ENCODE data around the gene EXTL1.
A peak's percentile ranks its signal among the peaks of the same experiment; 100 is the strongest.

The EXTL1 gene

GRCh38 chr1:25989440-25990234, 31.9 kb upstream of the EXTL1 start:
- H3K4me1 ChIP-seq (ENCODE audit: control insufficient read depth, insufficient read depth, low read length): no peaks in the 10 kb centered on the region
- no peak overlapping the region for H3K27ac ChIP-seq (ENCODE audit: insufficient read depth, low read depth, low read length, poor library complexity, severe bottlenecking)
- 88 to 90% methylated on average over 10 of the region's 11 CpGs for WGBS, 2 experiments
- H3K4me3 ChIP-seq (ENCODE audit: insufficient read depth, low read depth, low read length): no peak overlapping the region
- H3K9me3 ChIP-seq (ENCODE audit: control insufficient read depth, low read length): no peaks in the 10 kb centered on the region
- no peaks in the 10 kb centered on the region for H3K27me3 ChIP-seq (ENCODE audit: control insufficient read depth, insufficient read depth, low read length, poor library complexity, severe bottlenecking)
- peaks cover 6% of the 10 kb centered on the region for H3K36me3 ChIP-seq (ENCODE audit: control insufficient read depth, insufficient read depth, low read length)

DNA sequence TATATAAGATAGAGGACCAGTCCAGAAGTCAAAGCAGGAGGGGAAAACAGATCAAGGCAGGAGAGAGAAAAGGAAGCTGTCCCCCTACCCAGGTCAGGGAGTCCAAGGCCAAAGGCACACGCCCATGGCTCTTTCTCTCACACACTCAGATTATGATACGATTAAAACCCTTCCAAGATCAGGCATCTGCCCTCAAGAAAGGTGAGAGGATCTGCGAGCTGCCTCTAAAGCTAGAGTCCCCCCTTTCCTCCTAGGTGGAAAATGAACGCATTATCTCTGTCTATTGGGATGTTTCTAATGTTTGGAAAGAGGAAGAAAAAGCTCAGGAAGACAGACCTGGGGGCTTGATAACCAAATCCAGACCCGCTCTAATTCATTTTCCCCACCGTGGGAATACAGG, 31.3 kb upstream of the EXTL1 start:
- Histone ChIP-seq H3K4me3 (ENCODE audit: insufficient read depth, low read depth, low read length) (no peak overlapping the region), H3K27me3 (ENCODE audit: control insufficient read depth, insufficient read depth, low read length, poor library complexity, severe bottlenecking) (no peaks in the 10 kb centered on the region), H3K4me1 (ENCODE audit: control insufficient read depth, insufficient read depth, low read length) (no peaks in the 10 kb centered on the region), H3K36me3 (ENCODE audit: control insufficient read depth, insufficient read depth, low read length) (peaks cover 6% of the 10 kb centered on the region), H3K9me3 (ENCODE audit: control insufficient read depth, low read length) (no peaks in the 10 kb centered on the region), H3K27ac (ENCODE audit: insufficient read depth, low read depth, low read length, poor library complexity, severe bottlenecking) (no peak overlapping the region)
- 93 to 99% methylated on average over 5 to 6 of the region's 6 CpGs for WGBS, 2 experiments

GRCh38 chr1:25990702-25991395, 30.7 kb upstream of the EXTL1 start:
- WGBS, 2 experiments: 90 to 91% methylated on average over 14 to 15 of the region's 15 CpGs
- no peak overlapping the region for H3K4me3 ChIP-seq (ENCODE audit: insufficient read depth, low read depth, low read length)

GRCh38 chr1:25991937-25992688, 29.5 kb upstream of the EXTL1 start:
- no peaks in the 10 kb centered on the region for H3K4me1 ChIP-seq (ENCODE audit: control insufficient read depth, insufficient read depth, low read length)
- H3K4me3 ChIP-seq (ENCODE audit: insufficient read depth, low read depth, low read length): no peak overlapping the region
- no peaks in the 10 kb centered on the region for H3K9me3 ChIP-seq (ENCODE audit: control insufficient read depth, low read length)
- no peak overlapping the region for H3K27ac ChIP-seq (ENCODE audit: insufficient read depth, low read depth, low read length, poor library complexity, severe bottlenecking)
- H3K36me3 ChIP-seq (ENCODE audit: control insufficient read depth, insufficient read depth, low read length): peaks cover 4% of the 10 kb centered on the region
- 91 to 94% methylated on average over 5 of the region's 5 CpGs for WGBS, 2 experiments
- no peaks in the 10 kb centered on the region for H3K27me3 ChIP-seq (ENCODE audit: control insufficient read depth, insufficient read depth, low read length, poor library complexity, severe bottlenecking)

More at GRCh38 chr1:25990702-25991395, 30.7 kb upstream of the EXTL1 start:
- Histone ChIP-seq H3K27ac (ENCODE audit: insufficient read depth, low read depth, low read length, poor library complexity, severe bottlenecking) (no peak overlapping the region), H3K36me3 (ENCODE audit: control insufficient read depth, insufficient read depth, low read length) (peaks cover 6% of the 10 kb centered on the region), H3K4me1 (ENCODE audit: control insufficient read depth, insufficient read depth, low read length) (no peaks in the 10 kb centered on the region), H3K27me3 (ENCODE audit: control insufficient read depth, insufficient read depth, low read length, poor library complexity, severe bottlenecking) (no peaks in the 10 kb centered on the region), H3K9me3 (ENCODE audit: control insufficient read depth, low read length) (no peaks in the 10 kb centered on the region)

DNA sequence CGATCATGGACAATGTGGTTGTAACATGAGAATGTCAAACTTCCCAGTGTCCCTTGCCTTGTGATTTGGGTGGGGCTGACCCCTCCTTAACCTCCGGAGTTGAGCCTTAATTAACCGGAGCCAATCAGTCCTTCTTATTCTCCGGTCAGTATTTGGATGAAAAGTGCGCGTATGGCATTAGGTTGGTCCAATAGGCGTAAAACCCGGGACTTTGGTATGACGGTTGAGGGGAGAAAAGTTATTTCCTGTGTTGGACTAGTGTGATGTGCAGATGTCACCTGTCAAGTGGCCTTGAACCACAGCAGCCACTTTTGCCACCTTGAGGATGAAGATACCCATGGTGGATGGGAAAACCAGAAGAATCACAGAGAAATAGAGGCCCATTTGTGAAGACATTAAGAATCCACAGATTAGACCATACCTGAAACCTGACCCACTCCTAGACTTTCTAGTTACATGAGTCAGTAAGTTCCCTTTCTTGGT, 28.8 kb upstream of the EXTL1 start:
- Histone ChIP-seq H3K9me3 (ENCODE audit: control insufficient read depth, low read length) (no peaks in the 10 kb centered on the region), H3K4me1 (ENCODE audit: control insufficient read depth, insufficient read depth, low read length) (no peaks in the 10 kb centered on the region), H3K36me3 (ENCODE audit: control insufficient read depth, insufficient read depth, low read length) (peaks cover 4% of the 10 kb centered on the region), H3K27ac (ENCODE audit: insufficient read depth, low read depth, low read length, poor library complexity, severe bottlenecking) (no peak overlapping the region), H3K27me3 (ENCODE audit: control insufficient read depth, insufficient read depth, low read length, poor library complexity, severe bottlenecking) (no peaks in the 10 kb centered on the region), H3K4me3 (ENCODE audit: insufficient read depth, low read depth, low read length) (no peak overlapping the region)
- 97 to 98% methylated on average over 9 of the region's 9 CpGs for WGBS, 2 experiments

GRCh38 chr1:25993197-25993951, 28.2 kb upstream of the EXTL1 start:
- Histone ChIP-seq H3K9me3 (ENCODE audit: control insufficient read depth, low read length) (no peaks in the 10 kb centered on the region), H3K27ac (ENCODE audit: insufficient read depth, low read depth, low read length, poor library complexity, severe bottlenecking) (no peak overlapping the region)
- 79 to 80% methylated on average over 8 of the region's 8 CpGs for WGBS, 2 experiments

GRCh38 chr1:25994402-25995150, 27.0 kb upstream of the EXTL1 start:
- Histone ChIP-seq H3K4me1 (ENCODE audit: control insufficient read depth, insufficient read depth, low read length) (peaks cover 9% of the 10 kb centered on the region), H3K4me3 (ENCODE audit: insufficient read depth, low read depth, low read length) (no peak overlapping the region), H3K36me3 (ENCODE audit: control insufficient read depth, insufficient read depth, low read length) (no peaks in the 10 kb centered on the region), H3K27ac (ENCODE audit: insufficient read depth, low read depth, low read length, poor library complexity, severe bottlenecking) (no peak overlapping the region), H3K9me3 (ENCODE audit: control insufficient read depth, low read length) (no peaks in the 10 kb centered on the region), H3K27me3 (ENCODE audit: control insufficient read depth, insufficient read depth, low read length, poor library complexity, severe bottlenecking) (no peaks in the 10 kb centered on the region)
- 90 to 98% methylated on average over 3 of the region's 3 CpGs for WGBS, 2 experiments

More at GRCh38 chr1:25993197-25993951, 28.2 kb upstream of the EXTL1 start:
- no peak overlapping the region for H3K4me3 ChIP-seq (ENCODE audit: insufficient read depth, low read depth, low read length)
- no peaks in the 10 kb centered on the region for H3K27me3 ChIP-seq (ENCODE audit: control insufficient read depth, insufficient read depth, low read length, poor library complexity, severe bottlenecking)
- no peaks in the 10 kb centered on the region for H3K36me3 ChIP-seq (ENCODE audit: control insufficient read depth, insufficient read depth, low read length)
- H3K4me1 ChIP-seq (ENCODE audit: control insufficient read depth, insufficient read depth, low read length): peaks cover 2% of the 10 kb centered on the region

GRCh38 chr1:25996966-25997827, 24.4 kb upstream of the EXTL1 start:
- Histone ChIP-seq H3K4me1 (ENCODE audit: control insufficient read depth, insufficient read depth, low read length) (peaks cover 9% of the 10 kb centered on the region), H3K27ac (ENCODE audit: insufficient read depth, low read depth, low read length, poor library complexity, severe bottlenecking) (peak overlapping the region; percentile 58), H3K27me3 (ENCODE audit: control insufficient read depth, insufficient read depth, low read length, poor library complexity, severe bottlenecking) (no peaks in the 10 kb centered on the region), H3K4me3 (ENCODE audit: insufficient read depth, low read depth, low read length) (peak overlapping the region; percentile 69), H3K36me3 (ENCODE audit: control insufficient read depth, insufficient read depth, low read length) (no peaks in the 10 kb centered on the region), H3K9me3 (ENCODE audit: control insufficient read depth, low read length) (no peaks in the 10 kb centered on the region)
- 23 to 24% methylated on average over 13 of the region's 13 CpGs for WGBS, 2 experiments

Data from ectodermal cell (in vitro differentiated cells).